K562 (cell line): Measurements from ENCODE around the gene GNAT2. TPM values are rescaled to one million over a fixed set of nuclear protein-coding genes. Genes with fewer than 3 reads are reported as not detected.

ENCODE experiments used
- BMI1 ChIP-seq: fragments of 150-350 bp; IDR thresholded peaks from 2 replicates; pipeline ENCODE4 v1.6.1; 2014; ENCODE audit warnings: low read length
- CBFA2T3 ChIP-seq: fragments of 450-650 bp; IDR thresholded peaks from 2 replicates; pipeline ENCODE4 v1.6.1; 2017
- COPS2 ChIP-seq: fragments of 450-650 bp; conservative IDR thresholded peaks from 2 replicates; pipeline ENCODE4 v1.6.1; 2016; ENCODE audit warnings: mild to moderate bottlenecking, moderate library complexity
- E2F8 ChIP-seq: fragments of 450-650 bp; IDR thresholded peaks from 2 replicates; pipeline ENCODE4 v1.7.1; 2018; ENCODE audit warnings: mild to moderate bottlenecking, low read depth; ENCODE audit not compliant: partially characterized antibody
- KAT7 ChIP-seq: sonication (generic); formaldehyde crosslinking; IDR thresholded peaks from 2 replicates; pipeline ENCODE4 v1.8.0; 2022; ENCODE audit warnings: missing genetic modification reagents, mild to moderate bottlenecking, borderline replicate concordance
- PML ChIP-seq: IDR thresholded peaks from 2 replicates; pipeline ENCODE4 v1.6.1; 2012; ENCODE audit warnings: low read length, inconsistent platforms
- PTTG1 ChIP-seq: fragments of 450-650 bp; IDR thresholded peaks from 2 replicates; pipeline ENCODE4 v1.6.1; 2016; ENCODE audit warnings: low read depth, mild to moderate bottlenecking, missing genetic modification characterization, missing compliant biosample characterization
- SIRT6 ChIP-seq: IDR thresholded peaks from one replicate; pipeline ENCODE4 v1.6.1; 2012; ENCODE audit warnings: low read depth, mild to moderate bottlenecking, control low read depth, inconsistent platforms, low read length, moderate library complexity
- SOX6 ChIP-seq: fragments of 450-650 bp; IDR thresholded peaks from 2 replicates; pipeline ENCODE4 v1.6.1; 2014; ENCODE audit warnings: mild to moderate bottlenecking
- STAT5B ChIP-seq: fragments of 250-450 bp; sonication (Bioruptor Pico); IDR thresholded peaks from 2 replicates; pipeline ENCODE4 v1.8.0; 2021; ENCODE audit warnings: mild to moderate bottlenecking, inconsistent platforms
- TAL1 ChIP-seq: fragments of 450-650 bp; IDR thresholded peaks from 2 replicates; pipeline ENCODE4 v1.6.1; 2016; ENCODE audit warnings: mild to moderate bottlenecking
- ZBTB1 ChIP-seq: sonication (generic); formaldehyde crosslinking; IDR thresholded peaks from 2 replicates; pipeline ENCODE4 v1.8.1; 2023; ENCODE audit warnings: missing genetic modification reagents, low read depth, mild to moderate bottlenecking, borderline replicate concordance
- ZBTB5 ChIP-seq: fragments of 450-650 bp; IDR thresholded peaks from 2 replicates; pipeline ENCODE4 v1.6.1; 2017; ENCODE audit warnings: antibody characterized with exemption
- ZNF280B ChIP-seq: fragments of 250-450 bp; sonication (Bioruptor Pico); IDR thresholded peaks from 2 replicates; pipeline ENCODE4 v1.5.1; 2021; ENCODE audit warnings: mild to moderate bottlenecking
- polyA plus RNA-seq, 8 experiments: library from polyadenylated mRNA; depleted of rRNA in 4 of 8; stranded (reverse) in 5 of 8; unstranded in 3 of 8; fragments of >200 nt; fragmentation: Nextera tagmentation in 2 of 8; fragmentation: Illumina TruSeq in 1 of 8; extraction: Ambion mirVana in 2 of 8; extraction: Trizol in 1 of 8; gene quantifications; 2 replicates each; pipeline versions ENCODE4 v1.2.1 to v1.2.3, GENCODE V29; 2011 to 2014; ENCODE audit warnings: inconsistent platforms in 1 of 8, missing spikeins in 1 of 8
- total RNA-seq, 7 experiments: library from RNA; depleted of rRNA in 6 of 7; stranded (reverse); fragments of >200 nt in 6 of 7; fragmentation: Illumina TruSeq in 2 of 7; extraction: Trizol in 2 of 7; gene quantifications; 2 replicates each; pipeline versions ENCODE4 v1.2.1 to v1.2.3, GENCODE V29; 2011 to 2021; ENCODE audit warnings: low replicate concordance in 1 of 7
- TF ChIP-seq, protein P1 (sequence below): sonication (generic); formaldehyde crosslinking; IDR thresholded peaks from 2 replicates; pipeline ENCODE4 v1.8.0; 2022; ENCODE audit warnings: mild to moderate bottlenecking, low read depth, missing genetic modification reagents
- TF ChIP-seq, protein P2 (sequence below), 2 experiments: fragments of 150-350 bp in 1 of 2; IDR thresholded peaks; 2 replicates each; pipeline ENCODE4 v1.6.1; 2012 to 2016; ENCODE audit warnings: low read depth in 2 of 2, low read length in 2 of 2, mild to moderate bottlenecking in 1 of 2, moderate library complexity in 1 of 2

GNAT2 gene
- total and polyA plus RNA-seq, 9 of the 15 experiments (the other 6 are each of a cell fraction or from before 2014, with no cell fraction given), result 0.06 to 0.52 (median 0.24) TPM; not detected in 1

DNA sequence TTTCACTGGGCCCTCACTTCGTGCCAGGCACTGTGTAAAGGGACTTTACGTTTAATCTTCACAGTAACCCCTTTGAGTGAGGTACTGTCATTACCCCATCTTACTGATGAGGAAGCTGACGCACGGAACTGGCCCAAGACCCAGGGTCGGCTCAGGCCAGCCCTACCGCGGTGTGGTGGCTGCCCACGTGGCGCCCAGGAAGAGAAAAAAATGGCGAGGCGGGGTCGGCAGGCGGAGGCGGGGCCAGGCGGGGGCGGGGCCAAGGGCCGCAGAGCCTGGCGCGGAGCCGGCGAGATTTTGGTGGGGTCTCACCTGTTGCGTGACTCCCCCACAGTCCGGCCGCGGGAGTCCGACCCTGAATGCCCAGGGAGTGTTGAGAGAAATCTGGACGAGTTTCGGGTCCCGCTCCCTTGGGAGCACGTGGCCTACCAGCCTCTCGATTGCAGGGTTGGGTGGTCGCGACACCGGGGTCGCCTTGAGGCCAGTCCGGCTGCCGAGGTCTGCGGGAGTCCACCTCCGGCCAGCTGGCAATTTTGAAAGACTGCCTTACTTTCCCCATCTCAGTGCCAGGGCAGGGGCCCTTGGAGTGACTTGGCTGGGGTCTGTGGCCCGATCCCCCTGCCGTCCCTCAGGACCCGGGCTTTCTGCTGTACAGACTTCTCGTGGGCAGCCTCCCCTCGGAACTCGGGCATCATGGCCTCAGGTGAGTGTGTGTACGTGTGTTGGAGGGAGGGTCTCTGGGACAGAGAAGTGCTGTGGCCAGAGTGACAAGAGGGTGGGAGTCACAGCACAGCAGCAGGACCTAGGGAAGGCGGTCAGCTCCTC is at the start of gene GNAT2, which contains the start of gene AMPD2 (continued):
- TF ChIP-seq E2F8 (no peak), ZBTB5 (no peak), PML (peak; percentile 52; the same call in 1 of the 2 replicates), PTTG1 (tag) (0 out of 2 replicates have a peak, but pooled peaks have one; percentile 2), STAT5B (no peak), TAL1 (no peak), SOX6 (peak; percentile 32; the same call in 1 of the 2 replicates), ZBTB1 (no peak), KAT7 (CRISPR knock-in tag) (no peak; the same call in 1 of the 2 replicates), CBFA2T3 (no peak), COPS2 (no peak), SIRT6 (no peak), ZNF280B (CRISPR knock-in tag) (no peak), BMI1 (no peak)
- TF ChIP-seq, protein P1, sequence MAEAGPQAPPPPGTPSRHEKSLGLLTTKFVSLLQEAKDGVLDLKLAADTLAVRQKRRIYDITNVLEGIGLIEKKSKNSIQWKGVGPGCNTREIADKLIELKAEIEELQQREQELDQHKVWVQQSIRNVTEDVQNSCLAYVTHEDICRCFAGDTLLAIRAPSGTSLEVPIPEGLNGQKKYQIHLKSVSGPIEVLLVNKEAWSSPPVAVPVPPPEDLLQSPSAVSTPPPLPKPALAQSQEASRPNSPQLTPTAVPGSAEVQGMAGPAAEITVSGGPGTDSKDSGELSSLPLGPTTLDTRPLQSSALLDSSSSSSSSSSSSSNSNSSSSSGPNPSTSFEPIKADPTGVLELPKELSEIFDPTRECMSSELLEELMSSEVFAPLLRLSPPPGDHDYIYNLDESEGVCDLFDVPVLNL (CRISPR knock-in tag), result 0 out of 2 replicates have a peak, but pooled peaks have one; percentile 15
- TF ChIP-seq, protein P2, sequence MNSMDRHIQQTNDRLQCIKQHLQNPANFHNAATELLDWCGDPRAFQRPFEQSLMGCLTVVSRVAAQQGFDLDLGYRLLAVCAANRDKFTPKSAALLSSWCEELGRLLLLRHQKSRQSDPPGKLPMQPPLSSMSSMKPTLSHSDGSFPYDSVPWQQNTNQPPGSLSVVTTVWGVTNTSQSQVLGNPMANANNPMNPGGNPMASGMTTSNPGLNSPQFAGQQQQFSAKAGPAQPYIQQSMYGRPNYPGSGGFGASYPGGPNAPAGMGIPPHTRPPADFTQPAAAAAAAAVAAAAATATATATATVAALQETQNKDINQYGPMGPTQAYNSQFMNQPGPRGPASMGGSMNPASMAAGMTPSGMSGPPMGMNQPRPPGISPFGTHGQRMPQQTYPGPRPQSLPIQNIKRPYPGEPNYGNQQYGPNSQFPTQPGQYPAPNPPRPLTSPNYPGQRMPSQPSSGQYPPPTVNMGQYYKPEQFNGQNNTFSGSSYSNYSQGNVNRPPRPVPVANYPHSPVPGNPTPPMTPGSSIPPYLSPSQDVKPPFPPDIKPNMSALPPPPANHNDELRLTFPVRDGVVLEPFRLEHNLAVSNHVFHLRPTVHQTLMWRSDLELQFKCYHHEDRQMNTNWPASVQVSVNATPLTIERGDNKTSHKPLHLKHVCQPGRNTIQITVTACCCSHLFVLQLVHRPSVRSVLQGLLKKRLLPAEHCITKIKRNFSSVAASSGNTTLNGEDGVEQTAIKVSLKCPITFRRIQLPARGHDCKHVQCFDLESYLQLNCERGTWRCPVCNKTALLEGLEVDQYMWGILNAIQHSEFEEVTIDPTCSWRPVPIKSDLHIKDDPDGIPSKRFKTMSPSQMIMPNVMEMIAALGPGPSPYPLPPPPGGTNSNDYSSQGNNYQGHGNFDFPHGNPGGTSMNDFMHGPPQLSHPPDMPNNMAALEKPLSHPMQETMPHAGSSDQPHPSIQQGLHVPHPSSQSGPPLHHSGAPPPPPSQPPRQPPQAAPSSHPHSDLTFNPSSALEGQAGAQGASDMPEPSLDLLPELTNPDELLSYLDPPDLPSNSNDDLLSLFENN (IDR thresholded peaks at IDR 0.05; ENCODE audit: low read depth in 2 of 2, low read length in 2 of 2), result no peak
